Measurements from ENCODE around the gene THRB.

THRB gene

DNA sequence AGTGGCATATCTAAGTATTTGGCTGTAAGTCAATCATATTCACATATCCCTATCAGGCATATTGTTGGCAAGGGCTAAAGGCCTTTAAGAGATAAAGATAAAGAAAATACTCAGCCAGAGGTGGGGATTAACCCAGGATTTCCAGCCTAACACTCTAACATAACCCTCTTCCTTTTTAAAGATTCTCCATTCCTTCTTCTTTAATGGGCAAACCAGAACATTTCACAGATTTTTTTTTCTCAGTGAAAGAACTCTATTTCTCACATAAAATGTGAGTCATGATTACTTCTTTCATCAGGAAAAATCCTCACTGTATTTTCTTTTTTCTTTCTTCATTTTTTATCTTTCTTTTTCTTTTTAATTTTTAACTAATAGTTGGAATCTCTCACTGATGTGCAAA is 349.2 kb downstream of the THRB start:
- Histone ChIP-seq H2BK5ac (ENCODE audit: low read depth, low read length, poor library complexity, severe bottlenecking) (no peak overlapping the region), H3K14ac (ENCODE audit: low read length in 2 of 2) (no peak overlapping the region), H3K4ac (ENCODE audit: low read depth in 1 of 2, low read length in 2 of 2) (no peak overlapping the region), H2AFZ (ENCODE audit: low read depth, low read length) (no peak overlapping the region), H3K9ac (ENCODE audit: low read length) (peak overlapping the region; percentile 87), H3K4me3 (ENCODE audit: insufficient read depth in 1 of 2, low read depth in 1 of 2, low read length in 2 of 2) (peak overlapping the region in 1 of 2 experiments; percentile 9), H3K18ac (ENCODE audit: low read depth in 1 of 2, low read length in 2 of 2) (no peak overlapping the region), H2BK15ac (ENCODE audit: low read depth, poor library complexity, severe bottlenecking) (no peak overlapping the region), H3K4me1 (ENCODE audit: control insufficient read depth, insufficient read depth, low read depth, low read length) (peaks cover 2% of the 10 kb centered on the region), H3K23ac (ENCODE audit: low read length in 2 of 2) (no peak overlapping the region), H3K9me3 (ENCODE audit: control insufficient read depth, low read length) (no peaks in the 10 kb centered on the region), H2AK5ac (ENCODE audit: low read length, severe bottlenecking) (no peak overlapping the region), H3K27me3 (ENCODE audit: control insufficient read depth in 1 of 2, insufficient read depth in 1 of 2, low read length in 2 of 2) (no peaks in the 10 kb centered on the region), H3K4me2 (ENCODE audit: low read length, poor library complexity, severe bottlenecking) (no peak overlapping the region), H3K27ac (ENCODE audit: low read length, poor library complexity, severe bottlenecking) (peak overlapping the region; percentile 98), H4K91ac (ENCODE audit: low read length) (no peak overlapping the region), H2BK12ac (ENCODE audit: low read length in 2 of 2) (no peak overlapping the region), H2BK120ac (ENCODE audit: low read depth, low read length) (no peak overlapping the region), H3K36me3 (ENCODE audit: control insufficient read depth in 1 of 2, insufficient read depth in 2 of 2, low read depth in 1 of 2, low read length in 2 of 2) (peaks cover 3 to 13% of the 10 kb centered on the region in 2 experiments), H3K79me1 (replicated peaks; ENCODE audit: low read length, poor library complexity, severe bottlenecking) (peaks cover 4% of the 10 kb centered on the region), H4K8ac (ENCODE audit: low read length) (no peak overlapping the region)
- DNase-seq = peak; percentile 30

DNA sequence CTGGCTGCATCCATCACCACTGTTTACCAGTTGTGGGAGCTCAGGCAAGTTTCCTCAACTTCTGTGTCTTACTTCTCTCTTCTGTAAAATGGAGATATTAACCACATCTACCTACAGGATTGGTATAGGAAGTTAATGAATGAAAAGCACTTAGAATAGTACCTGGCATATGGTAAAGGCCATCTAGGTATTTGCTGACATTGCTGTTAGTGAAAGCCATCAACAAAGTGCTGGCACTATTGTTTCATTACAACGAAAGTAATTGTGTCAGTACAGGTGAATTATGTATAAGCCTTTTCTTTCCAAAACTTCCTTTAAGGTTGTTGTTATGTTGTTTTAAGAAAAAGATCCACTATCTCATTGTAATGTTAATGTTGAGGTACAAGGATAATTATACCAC is 352.5 kb downstream of the THRB start:
- H2BK12ac ChIP-seq (ENCODE audit: low read length in 2 of 2) = no peak overlapping the region
- H2AFZ ChIP-seq (ENCODE audit: low read depth, low read length) = no peak overlapping the region
- no peak overlapping the region for H2BK120ac ChIP-seq (ENCODE audit: low read depth, low read length)
- no peak overlapping the region for H3K4me2 ChIP-seq (ENCODE audit: low read length, poor library complexity, severe bottlenecking)
- no peak overlapping the region for H4K8ac ChIP-seq (ENCODE audit: low read length)
- no peak overlapping the region for H4K91ac ChIP-seq (ENCODE audit: low read length)
- no peaks in the 10 kb centered on the region for H3K9me3 ChIP-seq (ENCODE audit: control insufficient read depth, low read length)
- no peak overlapping the region for H2BK5ac ChIP-seq (ENCODE audit: low read depth, low read length, poor library complexity, severe bottlenecking)
- peak overlapping the region; percentile 47 for H2AK5ac ChIP-seq (ENCODE audit: low read length, severe bottlenecking)
- no peak for DNase-seq
- no peak overlapping the region for H3K23ac ChIP-seq (ENCODE audit: low read length in 2 of 2)
- H3K14ac ChIP-seq (ENCODE audit: low read length in 2 of 2) = no peak overlapping the region
- no peak overlapping the region for H3K9ac ChIP-seq (ENCODE audit: low read length)
- H3K27ac ChIP-seq (ENCODE audit: low read length, poor library complexity, severe bottlenecking) = no peak overlapping the region
- H3K4me3 ChIP-seq (ENCODE audit: insufficient read depth in 1 of 2, low read depth in 1 of 2, low read length in 2 of 2) = no peak overlapping the region
- H3K4me1 ChIP-seq (ENCODE audit: control insufficient read depth, insufficient read depth, low read depth, low read length) = peaks cover 2% of the 10 kb centered on the region
- no peaks in the 10 kb centered on the region for H3K27me3 ChIP-seq (ENCODE audit: control insufficient read depth in 1 of 2, insufficient read depth in 1 of 2, low read length in 2 of 2)
- H3K36me3 ChIP-seq (ENCODE audit: control insufficient read depth in 1 of 2, insufficient read depth in 2 of 2, low read depth in 1 of 2, low read length in 2 of 2) = peaks cover 3 to 13% of the 10 kb centered on the region in 2 experiments
- no peak overlapping the region for H3K4ac ChIP-seq (ENCODE audit: low read depth in 1 of 2, low read length in 2 of 2)
- peaks cover 4% of the 10 kb centered on the region for H3K79me1 ChIP-seq (replicated peaks; ENCODE audit: low read length, poor library complexity, severe bottlenecking)
- H2BK15ac ChIP-seq (ENCODE audit: low read depth, poor library complexity, severe bottlenecking) = no peak overlapping the region
- 89% methylated on average over 1 of the region's 1 CpG for WGBS
- H3K18ac ChIP-seq (ENCODE audit: low read depth in 1 of 2, low read length in 2 of 2) = no peak overlapping the region

DNA sequence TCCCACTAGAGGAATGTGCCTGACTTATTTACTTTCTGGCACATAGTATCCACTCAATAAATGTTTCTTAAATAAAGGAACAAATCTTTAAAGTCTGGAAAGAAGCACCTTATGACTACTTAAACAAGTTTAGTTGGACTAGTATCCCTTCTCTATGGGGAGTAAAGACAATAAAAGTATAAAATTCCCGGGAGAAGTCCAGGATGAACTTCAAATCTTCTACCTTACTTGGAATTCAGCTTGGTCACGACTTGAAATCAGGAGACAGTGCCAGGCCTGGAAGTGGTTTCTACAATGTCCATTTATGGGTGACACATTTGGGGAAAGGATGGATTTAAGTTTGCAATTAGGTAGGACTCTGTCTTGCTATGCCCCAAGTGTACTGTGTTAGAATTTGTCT is 353.1 kb downstream of the THRB start:
- no peak overlapping the region for H2AFZ ChIP-seq (ENCODE audit: low read depth, low read length)
- no peak overlapping the region for H3K4me2 ChIP-seq (ENCODE audit: low read length, poor library complexity, severe bottlenecking)
- H2BK5ac ChIP-seq (ENCODE audit: low read depth, low read length, poor library complexity, severe bottlenecking) = no peak overlapping the region
- DNase-seq = no peak
- H3K27ac ChIP-seq (ENCODE audit: low read length, poor library complexity, severe bottlenecking) = no peak overlapping the region
- no peak overlapping the region for H3K23ac ChIP-seq (ENCODE audit: low read length in 2 of 2)
- no peak overlapping the region for H3K4ac ChIP-seq (ENCODE audit: low read depth in 1 of 2, low read length in 2 of 2)
- H3K9ac ChIP-seq (ENCODE audit: low read length) = no peak overlapping the region
- H2AK5ac ChIP-seq (ENCODE audit: low read length, severe bottlenecking) = no peak overlapping the region
- H3K4me3 ChIP-seq (ENCODE audit: insufficient read depth in 1 of 2, low read depth in 1 of 2, low read length in 2 of 2) = no peak overlapping the region
- H3K36me3 ChIP-seq (ENCODE audit: control insufficient read depth in 1 of 2, insufficient read depth in 2 of 2, low read depth in 1 of 2, low read length in 2 of 2) = peaks cover 3 to 13% of the 10 kb centered on the region in 2 experiments
- no peaks in the 10 kb centered on the region for H3K27me3 ChIP-seq (ENCODE audit: control insufficient read depth in 1 of 2, insufficient read depth in 1 of 2, low read length in 2 of 2)
- H2BK12ac ChIP-seq (ENCODE audit: low read length in 2 of 2) = no peak overlapping the region
- no peak overlapping the region for H2BK15ac ChIP-seq (ENCODE audit: low read depth, poor library complexity, severe bottlenecking)
- peaks cover 4% of the 10 kb centered on the region for H3K79me1 ChIP-seq (replicated peaks; ENCODE audit: low read length, poor library complexity, severe bottlenecking)
- H3K14ac ChIP-seq (ENCODE audit: low read length in 2 of 2) = no peak overlapping the region
- WGBS = 100% methylated on average over 2 of the region's 2 CpGs
- no peak overlapping the region for H4K8ac ChIP-seq (ENCODE audit: low read length)
- no peak overlapping the region for H3K18ac ChIP-seq (ENCODE audit: low read depth in 1 of 2, low read length in 2 of 2)
- peaks cover 2% of the 10 kb centered on the region for H3K4me1 ChIP-seq (ENCODE audit: control insufficient read depth, insufficient read depth, low read depth, low read length)
- H3K9me3 ChIP-seq (ENCODE audit: control insufficient read depth, low read length) = no peaks in the 10 kb centered on the region
- H2BK120ac ChIP-seq (ENCODE audit: low read depth, low read length) = no peak overlapping the region
- no peak overlapping the region for H4K91ac ChIP-seq (ENCODE audit: low read length)

DNA sequence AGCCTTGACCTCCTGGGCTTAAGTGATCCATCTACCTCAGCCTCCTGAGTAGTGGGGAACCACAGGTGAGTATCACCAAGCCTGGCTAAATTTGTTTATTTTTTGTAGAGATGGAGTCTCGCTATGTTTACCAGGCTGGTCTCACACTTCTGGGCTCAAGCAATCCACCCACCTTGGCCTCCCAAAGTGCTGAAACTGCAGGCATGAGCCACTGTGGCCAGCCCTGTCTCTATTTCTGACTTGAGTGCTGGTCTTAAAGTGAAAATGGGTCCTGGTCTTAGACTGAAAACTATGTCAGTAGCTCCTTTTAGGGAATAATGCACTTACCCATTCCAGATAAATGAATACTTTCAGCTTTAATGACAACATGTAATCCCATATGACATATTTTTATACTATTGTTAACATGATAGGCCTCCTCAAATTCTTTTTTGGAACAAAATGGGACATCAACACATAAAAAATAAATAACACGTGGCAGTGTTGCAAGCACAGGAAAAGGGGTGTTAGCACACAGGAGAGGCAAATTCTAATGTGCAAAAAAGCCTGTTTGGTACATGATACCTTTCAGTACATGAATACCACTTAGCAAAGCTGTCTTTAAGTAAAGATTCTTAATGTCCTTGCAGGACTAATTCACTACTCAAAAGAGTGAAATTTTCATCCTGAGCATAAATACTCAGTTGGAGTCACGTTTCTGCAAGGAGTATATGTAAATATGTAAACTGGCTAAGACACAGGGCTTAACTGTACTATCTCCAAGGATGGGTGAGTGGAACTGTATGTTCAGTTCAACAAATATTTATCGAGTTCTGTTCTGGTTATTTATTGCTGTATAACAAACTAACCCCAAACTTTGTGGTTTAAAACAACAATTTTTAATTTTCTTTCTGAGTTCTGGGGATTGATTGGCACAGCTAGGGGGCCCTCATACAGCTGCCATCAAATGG is 354.9 kb downstream of the THRB start:
- Histone ChIP-seq H2BK15ac (ENCODE audit: low read depth, poor library complexity, severe bottlenecking) (no peak overlapping the region), H2BK12ac (ENCODE audit: low read length in 2 of 2) (no peak overlapping the region), H3K23ac (ENCODE audit: low read length in 2 of 2) (no peak overlapping the region), H2BK120ac (ENCODE audit: low read depth, low read length) (no peak overlapping the region), H3K4ac (ENCODE audit: low read depth in 1 of 2, low read length in 2 of 2) (no peak overlapping the region), H3K36me3 (ENCODE audit: control insufficient read depth in 1 of 2, insufficient read depth in 2 of 2, low read depth in 1 of 2, low read length in 2 of 2) (peaks cover 3 to 13% of the 10 kb centered on the region in 2 experiments), H3K27ac (ENCODE audit: low read length, poor library complexity, severe bottlenecking) (no peak overlapping the region), H2AFZ (ENCODE audit: low read depth, low read length) (no peak overlapping the region), H4K8ac (ENCODE audit: low read length) (no peak overlapping the region), H3K79me1 (replicated peaks; ENCODE audit: low read length, poor library complexity, severe bottlenecking) (peaks cover 4% of the 10 kb centered on the region), H2AK5ac (ENCODE audit: low read length, severe bottlenecking) (no peak overlapping the region), H3K9ac (ENCODE audit: low read length) (no peak overlapping the region), H3K27me3 (ENCODE audit: control insufficient read depth in 1 of 2, insufficient read depth in 1 of 2, low read length in 2 of 2) (no peaks in the 10 kb centered on the region), H3K4me2 (ENCODE audit: low read length, poor library complexity, severe bottlenecking) (no peak overlapping the region), H3K4me1 (ENCODE audit: control insufficient read depth, insufficient read depth, low read depth, low read length) (no peaks in the 10 kb centered on the region), H3K18ac (ENCODE audit: low read depth in 1 of 2, low read length in 2 of 2) (no peak overlapping the region), H3K4me3 (ENCODE audit: insufficient read depth in 1 of 2, low read depth in 1 of 2, low read length in 2 of 2) (no peak overlapping the region), H2BK5ac (ENCODE audit: low read depth, low read length, poor library complexity, severe bottlenecking) (no peak overlapping the region), H3K14ac (ENCODE audit: low read length in 2 of 2) (no peak overlapping the region), H3K9me3 (ENCODE audit: control insufficient read depth, low read length) (no peaks in the 10 kb centered on the region), H4K91ac (ENCODE audit: low read length) (no peak overlapping the region)
- 68% methylated on average over 3 of the region's 4 CpGs for WGBS
- peak; percentile 33 for DNase-seq
